Small intestine (tissue), 16 donors: ENCODE measurements around the gene ETS2. TPM values are rescaled to one million over a fixed set of nuclear protein-coding genes. Genes with fewer than 3 reads are reported as not detected.

Source experiments
- DNase-seq, 2 donors: peaks; one replicate each; pipeline versions ENCODE4 v3.0.0 to v3.0.0-alpha.2; 2013
- FAIRE-seq: peaks from 2 replicates; lab custom pipeline; 2012; peaks lifted over from hg19 to GRCh38; lab: Jason Lieb, UNC
- H3K27ac ChIP-seq, 3 donors: one replicate each; pipeline ENCODE4 v1.5.1; 2013; ENCODE audit warnings: low read length in 2 of 3, mild to moderate bottlenecking in 2 of 3, control low read depth in 1 of 3, inconsistent platforms in 1 of 3, low read depth in 1 of 3, moderate library complexity in 1 of 3
- H3K27me3 ChIP-seq, 3 donors: one replicate each; pipeline ENCODE4 v1.6.1; 2013; ENCODE audit warnings: low read length in 3 of 3, inconsistent platforms in 1 of 3; ENCODE audit not compliant: control insufficient read depth in 3 of 3, insufficient read depth in 3 of 3
- H3K36me3 ChIP-seq, 3 donors: one replicate each; pipeline ENCODE4 v1.6.1; 2013; ENCODE audit warnings: low read length in 3 of 3, inconsistent platforms in 1 of 3, low read depth in 1 of 3, mild to moderate bottlenecking in 1 of 3, moderate library complexity in 1 of 3; ENCODE audit not compliant: control insufficient read depth in 3 of 3, insufficient read depth in 2 of 3
- H3K4me1 ChIP-seq, 3 donors: one replicate each; pipeline ENCODE4 v1.6.1; 2013; ENCODE audit warnings: low read length in 2 of 3, inconsistent platforms in 1 of 3, low read depth in 1 of 3, mild to moderate bottlenecking in 1 of 3, moderate library complexity in 1 of 3; ENCODE audit not compliant: control insufficient read depth in 3 of 3, insufficient read depth in 2 of 3
- H3K4me3 ChIP-seq, 3 donors: one replicate each; pipeline ENCODE4 v1.5.1; 2013; ENCODE audit warnings: low read length in 3 of 3, control low read depth in 1 of 3, inconsistent platforms in 1 of 3, low read depth in 1 of 3, mild to moderate bottlenecking in 1 of 3, moderate library complexity in 1 of 3
- H3K9me3 ChIP-seq, 2 donors: one replicate each; pipeline ENCODE4 v1.6.1; 2013; ENCODE audit warnings: low read depth in 1 of 2, low read length in 1 of 2; ENCODE audit not compliant: control insufficient read depth in 2 of 2, insufficient read depth in 1 of 2
- WGBS, 3 donors: extraction: QIAGEN DNeasy Blood & Tissue Kit; methylation state at CpG; one replicate each; pipeline ENCODE4 v1.1.7; 2013; 5-methylcytosine and 5-hydroxymethylcytosine counted together
- long read RNA-seq, 10 donors: transcript quantifications; one replicate each; lab custom pipeline, GENCODE V29; 2026
- polyA plus RNA-seq, 4 donors: library from polyadenylated mRNA; stranded (reverse) in 3 of 4; unstranded in 1 of 4; fragments of 200-250 nt in 3 of 4; fragments of 120-200 nt in 1 of 4; gene quantifications; one replicate each; pipeline versions ENCODE4 v1.2.1 to v1.2.3, GENCODE V29; 2013
- donor health status: healthy with polysubstance abuse.
- donor health status: control.
- donor health status: control.
- donor health status: Bipolar disorder and iron deficiency.
- donor health status: healthy.

Gene ETS2
- polyA plus RNA-seq = 100 to 1,000 TPM; 129 to 151 (median 135) TPM
- long read RNA-seq, donor 1, transcript ETS2-202 (10 exons, 3,766 nt) = major isoform, 47 of 131 reads
- long read RNA-seq, donor 1, partial matches to known transcripts = 84 of 131 reads
- long read RNA-seq, donor 1, other reads (novel, unspliced or antisense) = 0 of 131 reads
- long read RNA-seq, donor 2, transcript ETS2-202 (10 exons, 3,766 nt) = major isoform, 23 of 37 reads
- long read RNA-seq, donor 2, partial matches to known transcripts = 14 of 37 reads
- long read RNA-seq, donor 2, other reads (novel, unspliced or antisense) = 0 of 37 reads
- long read RNA-seq, donor 3, transcript ETS2-202 (10 exons, 3,766 nt) = major isoform, 10 of 61 reads
- long read RNA-seq, donor 3, partial matches to known transcripts = 51 of 61 reads
- long read RNA-seq, donor 3, other reads (novel, unspliced or antisense) = 0 of 61 reads
- long read RNA-seq, donor 4 = 0 reads
- long read RNA-seq, donor 5, partial matches to known transcripts = 30 of 31 reads
- long read RNA-seq, donor 5, other reads (novel, unspliced or antisense) = 0 of 31 reads
- long read RNA-seq, donor 6, transcript ETS2-202 (10 exons, 3,766 nt) = major isoform, 26 of 47 reads
- long read RNA-seq, donor 6, partial matches to known transcripts = 21 of 47 reads
- long read RNA-seq, donor 6, other reads (novel, unspliced or antisense) = 0 of 47 reads
- long read RNA-seq, donor 7, transcript ETS2-202 (10 exons, 3,766 nt) = major isoform, 17 of 27 reads
- long read RNA-seq, donor 7, partial matches to known transcripts = 10 of 27 reads
- long read RNA-seq, donor 7, other reads (novel, unspliced or antisense) = 0 of 27 reads
- long read RNA-seq, donor 8, partial matches to known transcripts = 0 of 4 reads
- long read RNA-seq, donor 8, other reads (novel, unspliced or antisense) = 0 of 4 reads
- long read RNA-seq, donor 9, partial matches to known transcripts = 5 of 8 reads
- long read RNA-seq, donor 9, other reads (novel, unspliced or antisense) = 0 of 8 reads
- long read RNA-seq, donor 10, transcript ETS2-202 (10 exons, 3,766 nt) = major isoform, 17 of 43 reads
- long read RNA-seq, donor 10, partial matches to known transcripts = 26 of 43 reads
- long read RNA-seq, donor 10, other reads (novel, unspliced or antisense) = 0 of 43 reads

- Histone ChIP-seq H3K4me3 (peak within 1 kb of the TSS; percentile 86 to 100 (median 90)), H3K9me3 (no peaks in the 10 kb centered on the region), H3K4me1 (peaks cover 0 to 48% (median 17%) of the 10 kb centered on the region in 3 donors), H3K36me3 (peaks cover 7 to 14% (median 12%) of the 10 kb centered on the region in 3 donors), H3K27me3 (no peaks in the 10 kb centered on the region), H3K27ac (peak within 1 kb of the TSS; percentile 95 to 100 (median 99))
- FAIRE-seq = no peak
- peak; percentile 96 to 97 for DNase-seq
- 0 to 1% (median 1%) methylated on average over 50 to 74 of the region's 76 CpGs for WGBS, 3 donors
Observed at GRCh38 chr21:38805328-38806152, at the start of gene ETS2. ETS2 (plus strand) TSS chr21:38805929; CDS start chr21:38810035, 4,106 bp downstream.

- H3K27me3 ChIP-seq = no peaks in the 10 kb centered on the region
- H3K4me1 ChIP-seq = peaks cover 0 to 6% (median 0%) of the 10 kb centered on the region in 3 donors
- no peak for FAIRE-seq
- no peaks in the 10 kb centered on the region for H3K36me3 ChIP-seq
- H3K27ac ChIP-seq = no peak overlapping the region
- WGBS, 3 donors = 71 to 93% (median 85%) methylated on average over 3 of the region's 3 CpGs
- no peaks in the 10 kb centered on the region for H3K9me3 ChIP-seq
- no peak for DNase-seq
- no peak overlapping the region for H3K4me3 ChIP-seq
Observed at GRCh38 chr21:38756746-38757145, 49.0 kb upstream of the ETS2 start.

- no peak for DNase-seq
- FAIRE-seq = no peak
- no peaks in the 10 kb centered on the region for H3K36me3 ChIP-seq
- H3K27ac ChIP-seq = no peak overlapping the region
- no peaks in the 10 kb centered on the region for H3K9me3 ChIP-seq
- H3K27me3 ChIP-seq = no peaks in the 10 kb centered on the region
- peaks cover 0 to 8% (median 0%) of the 10 kb centered on the region in 3 donors for H3K4me1 ChIP-seq
- no peak overlapping the region for H3K4me3 ChIP-seq
- 90 to 95% (median 94%) methylated on average over 5 of the region's 5 CpGs for WGBS, 3 donors
Observed at GRCh38 chr21:38758501-38759214, 47.1 kb upstream of the ETS2 start.

- Histone ChIP-seq H3K4me3 (no peak overlapping the region), H3K27me3 (no peaks in the 10 kb centered on the region), H3K36me3 (no peaks in the 10 kb centered on the region), H3K27ac (no peak overlapping the region), H3K4me1 (peaks cover 0 to 8% (median 0%) of the 10 kb centered on the region in 3 donors), H3K9me3 (no peaks in the 10 kb centered on the region)
- 86 to 88% (median 87%) methylated on average over 6 of the region's 6 CpGs for WGBS, 3 donors
- FAIRE-seq (no peak), DNase-seq (no peak)
Observed at GRCh38 chr21:38759413-38759812, 46.3 kb upstream of the ETS2 start.

GRCh38 chr21:38760017-38760761 lies 45.5 kb upstream of the ETS2 start:
- FAIRE-seq = no peak
- Histone ChIP-seq H3K4me3 (no peak overlapping the region), H3K4me1 (peaks cover 0 to 8% (median 0%) of the 10 kb centered on the region in 3 donors), H3K36me3 (no peaks in the 10 kb centered on the region), H3K27me3 (no peaks in the 10 kb centered on the region), H3K27ac (peak overlapping the region in 1 of 3 donors; percentile 36), H3K9me3 (no peaks in the 10 kb centered on the region)
- no peak for DNase-seq
- WGBS, 3 donors = 77 to 87% (median 83%) methylated on average over 14 of the region's 14 CpGs

GRCh38 chr21:38760762-38761155 lies 45.0 kb upstream of the ETS2 start:
- H3K4me3 ChIP-seq = no peak overlapping the region
- H3K27ac ChIP-seq = peak overlapping the region in 1 of 3 donors; percentile 3
- H3K4me1 ChIP-seq = peaks cover 0 to 11% (median 0%) of the 10 kb centered on the region in 3 donors
- H3K9me3 ChIP-seq = peaks cover 0 to 2% of the 10 kb centered on the region in 2 donors
- WGBS, 3 donors = 86 to 94% (median 86%) methylated on average over 7 of the region's 7 CpGs
- no peaks in the 10 kb centered on the region for H3K36me3 ChIP-seq
- no peak for DNase-seq
- H3K27me3 ChIP-seq = no peaks in the 10 kb centered on the region
- FAIRE-seq = no peak

- DNase-seq (no peak), FAIRE-seq (no peak)
- no peaks in the 10 kb centered on the region for H3K27me3 ChIP-seq
- peaks cover 0 to 16% (median 0%) of the 10 kb centered on the region in 3 donors for H3K4me1 ChIP-seq
- H3K27ac ChIP-seq = peak overlapping the region in 1 of 3 donors; percentile 65
- H3K9me3 ChIP-seq = peaks cover 0 to 10% of the 10 kb centered on the region in 2 donors
- no peak overlapping the region for H3K4me3 ChIP-seq
- no peaks in the 10 kb centered on the region for H3K36me3 ChIP-seq
- 53 to 67% (median 54%) methylated on average over 4 of the region's 4 CpGs for WGBS, 3 donors
Observed at GRCh38 chr21:38761531-38761930, 44.2 kb upstream of the ETS2 start.
